Nephron progenitor cell (in vitro differentiated cells): ENCODE results near the gene CACNA2D4.

Experiments used
- DNase-seq: peaks from one replicate; pipeline ENCODE4 v3.0.0; 2021
- H3K27ac Mint-ChIP-seq: 2 replicates; pipeline ENCODE4 v1.8.0; 2021; ENCODE audit warnings: mild to moderate bottlenecking, moderate library complexity, mixed read lengths
- H3K27me3 Mint-ChIP-seq: 2 replicates; pipeline ENCODE4 v1.8.0; 2021; ENCODE audit warnings: mild to moderate bottlenecking, low read depth, mixed read lengths; ENCODE audit not compliant: poor library complexity
- H3K36me3 Mint-ChIP-seq: 2 replicates; pipeline ENCODE4 v1.8.0; 2021; ENCODE audit warnings: low read depth, mixed read lengths
- H3K4me1 Mint-ChIP-seq: 2 replicates; pipeline ENCODE4 v1.8.0; 2021; ENCODE audit warnings: mixed read lengths
- H3K4me3 Mint-ChIP-seq: 2 replicates; pipeline ENCODE4 v1.8.0; 2021; ENCODE audit warnings: mild to moderate bottlenecking, moderate library complexity, mixed read lengths
- H3K9me3 Mint-ChIP-seq: 2 replicates; pipeline ENCODE4 v1.8.0; 2021; ENCODE audit warnings: mild to moderate bottlenecking, moderate library complexity, mixed read lengths
- TF ChIP-seq, protein P1 (sequence below): fragments of 200-600 bp; sonication (generic); IDR thresholded peaks from 2 replicates; pipeline ENCODE4 v1.5.0; 2021; ENCODE audit warnings: antibody characterized with exemption

The CACNA2D4 gene

DNA sequence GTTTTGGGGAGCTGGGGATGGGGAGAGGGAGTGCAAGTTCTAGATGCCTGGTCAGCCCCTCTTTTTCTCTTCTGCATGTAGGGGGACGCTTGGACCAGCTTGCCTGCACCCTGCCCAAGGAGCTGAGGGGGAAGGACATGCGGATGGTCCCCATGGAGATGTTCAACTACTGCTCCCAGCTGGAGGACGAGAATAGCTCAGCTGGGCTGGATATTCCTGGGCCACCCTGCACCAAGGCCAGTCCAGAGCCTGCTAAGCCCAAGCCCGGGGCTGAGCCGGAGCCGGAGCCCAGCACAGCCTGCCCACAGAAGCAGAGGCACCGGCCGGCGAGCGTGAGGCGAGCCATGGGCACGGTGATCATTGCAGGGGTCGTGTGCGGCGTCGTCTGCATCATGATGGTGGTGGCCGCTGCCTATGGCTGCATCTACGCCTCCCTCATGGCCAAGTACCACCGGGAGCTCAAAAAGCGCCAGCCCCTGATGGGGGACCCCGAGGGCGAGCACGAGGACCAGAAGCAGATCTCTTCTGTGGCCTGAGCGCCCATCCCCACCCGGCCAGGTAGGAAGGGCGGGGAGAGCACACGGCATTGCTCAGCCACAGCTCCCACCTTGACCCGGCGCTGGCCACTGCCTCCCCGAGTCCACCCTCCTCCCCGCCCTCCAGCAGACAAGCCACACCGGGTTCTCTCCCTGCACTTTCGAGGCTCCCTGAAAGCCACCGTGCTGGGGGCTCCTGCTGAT lies 84.1 kb downstream of the CACNA2D4 start:
- Mint-ChIP-seq H3K9me3 (no peaks in the 10 kb centered on the region), H3K4me3 (no peak overlapping the region), H3K27me3 (peaks cover 68% of the 10 kb centered on the region), H3K36me3 (no peaks in the 10 kb centered on the region), H3K27ac (no peak overlapping the region), H3K4me1 (peaks cover 52% of the 10 kb centered on the region)
- TF ChIP-seq, protein P1, sequence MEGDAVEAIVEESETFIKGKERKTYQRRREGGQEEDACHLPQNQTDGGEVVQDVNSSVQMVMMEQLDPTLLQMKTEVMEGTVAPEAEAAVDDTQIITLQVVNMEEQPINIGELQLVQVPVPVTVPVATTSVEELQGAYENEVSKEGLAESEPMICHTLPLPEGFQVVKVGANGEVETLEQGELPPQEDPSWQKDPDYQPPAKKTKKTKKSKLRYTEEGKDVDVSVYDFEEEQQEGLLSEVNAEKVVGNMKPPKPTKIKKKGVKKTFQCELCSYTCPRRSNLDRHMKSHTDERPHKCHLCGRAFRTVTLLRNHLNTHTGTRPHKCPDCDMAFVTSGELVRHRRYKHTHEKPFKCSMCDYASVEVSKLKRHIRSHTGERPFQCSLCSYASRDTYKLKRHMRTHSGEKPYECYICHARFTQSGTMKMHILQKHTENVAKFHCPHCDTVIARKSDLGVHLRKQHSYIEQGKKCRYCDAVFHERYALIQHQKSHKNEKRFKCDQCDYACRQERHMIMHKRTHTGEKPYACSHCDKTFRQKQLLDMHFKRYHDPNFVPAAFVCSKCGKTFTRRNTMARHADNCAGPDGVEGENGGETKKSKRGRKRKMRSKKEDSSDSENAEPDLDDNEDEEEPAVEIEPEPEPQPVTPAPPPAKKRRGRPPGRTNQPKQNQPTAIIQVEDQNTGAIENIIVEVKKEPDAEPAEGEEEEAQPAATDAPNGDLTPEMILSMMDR, result no peak
- DNase-seq, result no peak

DNA sequence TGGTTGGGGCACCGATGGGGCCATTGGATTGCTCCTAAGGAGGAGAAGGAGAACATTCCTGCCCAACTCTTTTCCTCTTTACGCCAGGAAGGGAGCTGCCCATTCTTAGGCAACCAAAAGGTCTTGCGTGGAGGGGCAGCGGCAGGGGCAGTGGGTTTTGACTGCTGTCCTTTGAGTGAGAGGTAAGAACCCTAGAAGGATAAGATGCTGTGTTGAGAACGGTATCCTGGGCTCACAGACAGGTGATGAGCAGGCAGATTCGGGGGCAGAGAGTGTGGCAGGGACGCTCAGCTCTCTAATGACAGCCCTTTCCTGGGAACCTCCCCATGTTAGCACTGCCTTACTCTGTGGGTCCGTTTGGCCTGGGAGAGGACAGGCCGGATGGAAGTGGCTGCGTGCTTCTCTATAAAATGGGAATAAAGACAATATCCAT lies 84.8 kb downstream of the CACNA2D4 start:
- TF ChIP-seq, protein P1, result no peak
- Mint-ChIP-seq H3K4me3 (no peak overlapping the region), H3K4me1 (peaks cover 52% of the 10 kb centered on the region), H3K27ac (no peak overlapping the region), H3K27me3 (peaks cover 74% of the 10 kb centered on the region), H3K9me3 (no peaks in the 10 kb centered on the region), H3K36me3 (no peaks in the 10 kb centered on the region)
- no peak for DNase-seq

DNA sequence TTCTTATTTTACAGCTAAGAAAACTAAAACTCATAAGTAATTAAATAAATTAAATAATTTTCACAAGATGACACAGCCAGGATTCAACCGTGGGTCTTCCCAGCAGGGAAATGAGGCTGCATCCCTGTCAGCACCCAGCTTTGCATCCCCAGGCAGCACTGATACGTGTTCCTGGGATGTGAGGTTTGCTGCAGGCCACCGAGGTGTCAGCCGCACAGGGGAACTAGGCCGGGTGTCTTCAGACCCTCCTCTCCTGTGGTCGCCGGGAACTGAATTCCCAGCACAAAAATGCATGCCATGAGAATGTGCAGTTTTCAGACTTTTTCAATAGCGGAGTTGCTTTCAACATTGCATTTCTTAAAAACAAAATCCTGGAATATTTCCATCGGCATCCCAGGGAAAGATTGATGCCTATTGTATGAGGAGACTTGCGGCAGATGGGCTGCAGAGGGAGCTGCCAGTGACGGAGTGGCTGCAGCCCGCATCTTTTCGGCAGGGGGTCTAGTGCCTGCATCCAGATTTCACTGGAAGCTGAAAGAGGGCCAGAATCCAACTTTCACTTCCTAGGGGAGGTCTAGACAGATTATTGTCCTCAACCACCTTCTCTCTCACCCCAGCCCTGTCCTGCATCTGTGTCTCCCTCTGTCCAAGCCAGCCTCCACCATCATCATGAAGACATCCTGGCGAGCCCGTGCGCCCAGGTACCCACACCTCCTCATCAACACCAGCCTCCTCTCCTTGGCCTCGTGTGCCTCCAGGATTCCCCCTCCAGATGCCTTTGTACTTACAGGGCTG lies 85.5 kb downstream of the CACNA2D4 start:
- peaks cover 77% of the 10 kb centered on the region for H3K27me3 Mint-ChIP-seq

DNA sequence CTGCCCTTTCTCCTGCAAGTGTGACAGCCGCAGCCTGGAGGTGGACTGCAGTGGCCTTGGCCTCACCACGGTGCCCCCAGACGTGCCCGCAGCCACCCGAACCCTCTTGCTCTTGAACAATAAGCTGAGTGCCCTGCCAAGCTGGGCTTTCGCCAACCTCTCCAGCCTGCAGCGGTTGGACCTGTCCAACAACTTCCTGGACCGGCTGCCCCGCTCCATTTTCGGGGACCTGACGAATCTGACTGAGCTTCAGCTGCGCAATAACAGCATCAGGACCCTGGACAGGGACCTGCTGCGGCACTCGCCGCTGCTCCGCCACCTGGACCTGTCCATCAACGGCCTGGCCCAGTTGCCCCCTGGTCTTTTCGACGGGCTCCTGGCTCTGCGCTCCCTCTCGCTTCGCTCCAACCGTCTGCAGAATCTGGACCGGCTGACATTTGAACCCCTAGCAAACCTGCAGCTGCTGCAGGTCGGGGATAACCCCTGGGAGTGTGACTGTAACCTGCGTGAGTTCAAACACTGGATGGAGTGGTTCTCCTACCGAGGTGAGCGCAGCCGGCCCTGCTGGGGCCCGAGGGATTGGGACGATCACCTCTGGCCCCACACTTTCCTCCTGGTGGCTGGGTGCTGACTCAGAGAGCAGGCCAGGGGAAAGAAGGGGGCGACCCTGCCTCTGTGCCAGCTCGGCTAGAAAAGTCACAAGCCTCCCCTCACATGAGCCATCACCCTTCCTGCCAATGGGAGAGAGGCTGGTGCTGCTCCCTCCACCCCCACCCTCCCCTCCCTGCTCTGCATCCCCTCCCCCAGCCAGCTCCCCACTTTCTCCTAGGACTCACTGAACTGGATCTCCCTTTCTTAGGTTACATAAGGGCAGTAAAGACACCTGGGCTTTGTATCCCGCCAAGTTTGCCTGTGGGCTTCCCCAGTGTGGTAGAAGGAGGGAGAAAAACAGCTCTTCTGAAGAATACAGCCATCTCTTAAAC lies 87.2 kb downstream of the CACNA2D4 start:
- TF ChIP-seq, protein P1, result no peak
- Mint-ChIP-seq H3K27ac (no peak overlapping the region), H3K9me3 (no peaks in the 10 kb centered on the region), H3K27me3 (peaks cover 86% of the 10 kb centered on the region), H3K36me3 (no peaks in the 10 kb centered on the region), H3K4me1 (peaks cover 41% of the 10 kb centered on the region), H3K4me3 (no peak overlapping the region)
- peak; percentile 90 for DNase-seq

More for the DNA sequence above, 85.5 kb downstream of the CACNA2D4 start:
- H3K4me3 Mint-ChIP-seq, result no peak overlapping the region
- peaks cover 51% of the 10 kb centered on the region for H3K4me1 Mint-ChIP-seq
- no peak for DNase-seq
- H3K27ac Mint-ChIP-seq, result no peak overlapping the region
- no peaks in the 10 kb centered on the region for H3K9me3 Mint-ChIP-seq
- TF ChIP-seq, protein P1, result no peak
- no peaks in the 10 kb centered on the region for H3K36me3 Mint-ChIP-seq

DNA sequence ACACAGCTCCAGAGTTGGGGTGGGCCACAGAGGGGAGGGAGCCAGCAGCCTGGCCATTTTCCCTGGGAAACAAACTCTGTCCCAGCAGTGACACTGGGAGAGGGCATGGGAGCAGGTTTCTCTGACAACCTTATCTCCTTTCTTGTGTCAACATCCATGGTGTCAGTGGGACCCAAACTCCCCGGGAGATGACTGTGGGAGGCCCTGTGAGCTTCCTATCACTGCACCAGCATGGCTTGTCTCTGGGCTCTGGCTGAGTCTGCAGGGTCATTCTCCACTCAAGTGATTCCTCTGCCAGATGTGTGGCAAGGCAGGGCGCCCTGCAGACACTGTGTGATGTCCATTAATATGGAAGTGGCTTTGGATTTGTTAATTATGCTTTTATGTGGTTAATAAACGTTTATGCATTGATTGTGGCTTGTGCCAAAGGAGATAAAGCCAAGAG lies 88.0 kb downstream of the CACNA2D4 start:
- H3K36me3 Mint-ChIP-seq, result no peaks in the 10 kb centered on the region
- peaks cover 85% of the 10 kb centered on the region for H3K27me3 Mint-ChIP-seq
- H3K27ac Mint-ChIP-seq, result no peak overlapping the region

More for the DNA sequence above, 88.0 kb downstream of the CACNA2D4 start:
- Mint-ChIP-seq H3K4me3 (no peak overlapping the region), H3K9me3 (no peaks in the 10 kb centered on the region), H3K4me1 (peaks cover 42% of the 10 kb centered on the region)
- TF ChIP-seq, protein P1, result no peak
- no peak for DNase-seq
